A673 (cell line): ENCODE measurements around the gene DNAJB2.

Source experiments
- CTCF ChIP-seq: fragments of 300-800, 200-600 bp; sonication (generic); conservative IDR thresholded peaks from 2 replicates; pipeline ENCODE4 v1.5.1; 2017; ENCODE audit warnings: low read depth, mild to moderate bottlenecking, antibody characterized with exemption, low read length, moderate library complexity, mixed read lengths
- EZH2 ChIP-seq: fragments of 200-600 bp; sonication (generic); IDR thresholded peaks from 2 replicates; pipeline ENCODE4 v1.6.1; 2017; ENCODE audit warnings: borderline replicate concordance, low read depth, mild to moderate bottlenecking, mixed read lengths, antibody characterized with exemption, low read length; ENCODE audit not compliant: poor library complexity, severe bottlenecking

GRCh38 chr2:219323434-219323833, 44.3 kb downstream of the DNAJB2 start:
- no peak for TF ChIP-seq CTCF
- TF ChIP-seq EZH2 = no peak
